GM21515 (cell line): Measurements from ENCODE around the gene PUS3.

Experiments
- ATAC-seq: cut with Tn5 transposase; IDR thresholded peaks from one replicate; pipeline ENCODE4 v1.9.1; 2021; ENCODE audit not compliant: unreplicated experiment

PUS3 gene

GRCh38 chr11:125902927-125903710, at the start of gene PUS3:
Gene PUS3 (minus strand): TSS chr11:125903206. CDS start chr11:125896284, 6,922 bp downstream.
- peak; percentile 97 for ATAC-seq

GRCh38 chr11:125952559-125952958, 49.6 kb upstream of the PUS3 start:
- no peak for ATAC-seq

- no peak for ATAC-seq
Observed at GRCh38 chr11:125951731-125952130, 48.7 kb upstream of the PUS3 start.

- ATAC-seq = no peak
Observed at GRCh38 chr11:125950696-125951651, 48.0 kb upstream of the PUS3 start.

- no peak for ATAC-seq
Observed at GRCh38 chr11:125950178-125950490, 47.1 kb upstream of the PUS3 start.

GRCh38 chr11:125949271-125950177, 46.5 kb upstream of the PUS3 start:
- no peak for ATAC-seq

- no peak for ATAC-seq
Observed at GRCh38 chr11:125948278-125949051, 45.5 kb upstream of the PUS3 start.

- ATAC-seq = no peak
Observed at GRCh38 chr11:125947419-125948277, 44.6 kb upstream of the PUS3 start.

GRCh38 chr11:125946712-125947418, 43.9 kb upstream of the PUS3 start:
- no peak for ATAC-seq

GRCh38 chr11:125945797-125946520, 43.0 kb upstream of the PUS3 start, which contains the start of gene VSIG10L2:
Gene VSIG10L2 (plus strand): TSS chr11:125946044. CDS start chr11:125946056, 12 bp downstream.
- ATAC-seq = no peak

GRCh38 chr11:125945011-125945796, 42.2 kb upstream of the PUS3 start:
- ATAC-seq = no peak

- no peak for ATAC-seq
Observed at GRCh38 chr11:125944350-125945010, 41.5 kb upstream of the PUS3 start.

GRCh38 chr11:125943661-125944349, 40.8 kb upstream of the PUS3 start:
- ATAC-seq = no peak

- ATAC-seq = no peak
Observed at GRCh38 chr11:125942771-125943428, 39.9 kb upstream of the PUS3 start.
